C4-2B (cell line): ENCODE data around the gene SLC6A6.

Experiments used
- H3K27ac ChIP-seq: fragments of 450-650 bp; 2 replicates; pipeline ENCODE4 v1.5.1; 2017
- ZFX ChIP-seq: fragments of 450-650 bp; IDR thresholded peaks from 2 replicates; pipeline ENCODE4 v1.6.1; 2017
- TF ChIP-seq, protein P1 (sequence below): fragments of 450-650 bp; conservative IDR thresholded peaks from 2 replicates; pipeline ENCODE4 v1.5.1; 2017; ENCODE audit warnings: mild to moderate bottlenecking

The SLC6A6 gene

GRCh38 chr3:14374444-14374883 lies 27.9 kb upstream of the SLC6A6 start:
- no peak for TF ChIP-seq ZFX
- TF ChIP-seq, protein P1, sequence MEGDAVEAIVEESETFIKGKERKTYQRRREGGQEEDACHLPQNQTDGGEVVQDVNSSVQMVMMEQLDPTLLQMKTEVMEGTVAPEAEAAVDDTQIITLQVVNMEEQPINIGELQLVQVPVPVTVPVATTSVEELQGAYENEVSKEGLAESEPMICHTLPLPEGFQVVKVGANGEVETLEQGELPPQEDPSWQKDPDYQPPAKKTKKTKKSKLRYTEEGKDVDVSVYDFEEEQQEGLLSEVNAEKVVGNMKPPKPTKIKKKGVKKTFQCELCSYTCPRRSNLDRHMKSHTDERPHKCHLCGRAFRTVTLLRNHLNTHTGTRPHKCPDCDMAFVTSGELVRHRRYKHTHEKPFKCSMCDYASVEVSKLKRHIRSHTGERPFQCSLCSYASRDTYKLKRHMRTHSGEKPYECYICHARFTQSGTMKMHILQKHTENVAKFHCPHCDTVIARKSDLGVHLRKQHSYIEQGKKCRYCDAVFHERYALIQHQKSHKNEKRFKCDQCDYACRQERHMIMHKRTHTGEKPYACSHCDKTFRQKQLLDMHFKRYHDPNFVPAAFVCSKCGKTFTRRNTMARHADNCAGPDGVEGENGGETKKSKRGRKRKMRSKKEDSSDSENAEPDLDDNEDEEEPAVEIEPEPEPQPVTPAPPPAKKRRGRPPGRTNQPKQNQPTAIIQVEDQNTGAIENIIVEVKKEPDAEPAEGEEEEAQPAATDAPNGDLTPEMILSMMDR = no peak
- H3K27ac ChIP-seq = no peak overlapping the region

DNA sequence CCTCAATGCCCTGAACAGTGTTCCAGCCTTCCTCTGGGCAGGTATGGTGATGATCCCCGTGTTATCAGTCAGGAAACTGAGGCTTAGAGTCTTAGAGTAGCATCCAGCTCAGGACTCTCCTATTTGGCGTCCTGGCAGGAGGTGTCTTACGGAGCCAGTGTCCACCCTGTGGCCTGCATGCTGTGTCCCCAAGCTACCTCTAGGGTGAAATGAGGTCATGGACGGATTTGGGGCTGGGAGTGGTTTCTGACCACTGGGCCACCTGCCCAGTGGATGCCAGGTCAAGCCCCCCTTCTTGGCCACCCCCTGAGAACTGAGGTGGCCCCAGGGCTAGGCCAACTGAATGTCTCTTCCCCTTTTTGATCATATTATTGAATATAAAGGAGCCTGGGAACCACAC lies 27.2 kb upstream of the SLC6A6 start:
- no peak for TF ChIP-seq ZFX
- TF ChIP-seq, protein P1 = no peak
- H3K27ac ChIP-seq = no peak overlapping the region

- TF ChIP-seq, protein P1 = no peak
- TF ChIP-seq ZFX = no peak
- no peak overlapping the region for H3K27ac ChIP-seq
These were observed 25.9 kb upstream of the SLC6A6 start for GRCh38 chr3:14376348-14377043.

DNA sequence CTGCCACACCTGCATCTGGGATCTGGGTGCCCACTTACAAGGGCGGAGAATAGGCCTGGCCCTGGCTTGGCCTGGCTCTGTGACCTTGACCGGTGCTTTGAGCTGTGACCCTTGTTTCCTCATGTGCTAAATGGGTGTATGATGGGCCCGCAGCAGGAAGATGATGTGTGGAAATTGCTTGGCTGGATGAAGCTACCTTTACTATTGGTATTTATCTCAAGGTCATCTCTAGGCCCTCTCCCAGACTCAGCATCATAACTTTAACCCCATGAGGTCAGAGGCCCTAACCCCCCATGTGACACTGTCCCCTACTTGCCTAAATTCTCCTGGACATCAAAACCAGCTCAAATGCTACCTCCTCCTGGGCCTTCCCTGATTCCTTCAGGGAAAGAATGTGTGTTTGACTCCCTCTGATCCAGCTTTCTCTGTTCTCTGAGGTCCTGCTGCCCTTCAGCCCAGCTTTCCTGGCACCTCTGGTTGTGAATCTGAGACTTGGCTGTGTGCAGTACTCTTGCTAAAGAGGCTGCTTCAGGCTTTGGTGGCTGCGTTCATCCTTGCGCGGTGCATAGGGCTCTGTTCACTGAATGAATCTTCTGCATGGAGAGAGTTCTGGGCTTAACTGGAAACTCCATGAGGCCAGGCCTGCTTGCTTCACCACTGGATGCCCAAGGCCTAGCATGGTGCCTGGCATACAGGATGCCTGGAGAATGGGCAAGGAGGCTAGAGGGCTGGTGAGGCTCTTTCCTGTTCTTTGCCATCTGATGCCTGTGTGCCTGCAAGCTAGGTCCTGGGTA lies 25.2 kb upstream of the SLC6A6 start:
- no peak overlapping the region for H3K27ac ChIP-seq
- TF ChIP-seq, protein P1 = no peak
- no peak for TF ChIP-seq ZFX

DNA sequence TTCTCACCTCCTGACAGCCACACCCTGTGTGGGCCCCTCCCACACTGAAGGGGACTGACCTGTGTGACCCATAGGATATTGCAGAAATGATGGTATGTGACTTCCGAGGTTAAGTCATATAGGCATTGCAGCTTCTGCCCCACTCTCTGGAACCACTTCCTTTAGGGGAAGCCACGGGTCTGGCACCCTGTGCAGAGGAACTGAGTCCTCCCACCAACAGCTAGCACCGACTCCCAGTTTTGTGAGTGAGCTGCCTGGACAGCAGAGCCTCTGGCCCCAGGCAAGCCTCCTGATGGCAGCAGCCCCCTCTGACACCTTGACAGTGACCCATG lies 24.6 kb upstream of the SLC6A6 start:
- no peak overlapping the region for H3K27ac ChIP-seq
- TF ChIP-seq, protein P1 = no peak
- no peak for TF ChIP-seq ZFX

DNA sequence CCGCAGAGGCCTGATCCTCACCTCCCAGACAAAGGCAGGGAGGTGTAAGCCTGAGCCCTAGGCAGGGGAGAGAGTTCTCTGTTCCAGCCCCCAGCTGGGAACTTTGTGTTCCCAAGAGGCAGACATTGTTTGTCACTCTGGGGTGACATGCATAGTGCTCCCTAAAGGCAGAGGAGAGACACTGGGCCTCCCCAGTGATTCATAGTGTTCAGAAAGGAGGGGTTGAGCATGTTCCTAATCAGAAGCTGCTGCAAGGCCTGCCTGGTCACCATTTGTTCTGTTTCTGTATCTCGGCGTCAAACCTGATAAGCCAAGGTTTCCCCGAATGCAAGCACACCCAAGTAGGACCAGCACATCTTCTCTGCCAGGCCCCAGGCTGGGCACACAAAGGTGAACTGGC lies 24.0 kb upstream of the SLC6A6 start:
- no peak overlapping the region for H3K27ac ChIP-seq
- TF ChIP-seq, protein P1 = no peak
- no peak for TF ChIP-seq ZFX

DNA sequence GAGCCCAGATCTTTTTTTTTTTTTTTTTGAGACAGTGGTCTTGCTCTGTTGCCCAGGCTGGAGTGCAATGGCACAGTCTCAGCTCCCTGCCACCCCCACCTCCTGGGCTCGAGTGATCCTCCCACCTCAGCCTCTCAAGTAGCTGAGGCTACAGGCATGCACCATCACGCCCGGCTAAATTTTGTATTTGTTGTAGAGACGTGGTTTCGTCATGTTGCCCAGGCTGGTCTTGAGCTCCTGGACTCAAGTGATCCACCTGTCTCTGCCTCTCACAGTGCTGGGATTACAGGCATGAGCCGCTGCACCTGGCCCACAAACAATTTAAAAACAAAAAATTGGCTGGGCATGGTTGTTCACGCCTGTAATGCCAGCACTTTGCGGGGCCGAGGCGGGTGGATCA lies 22.6 kb upstream of the SLC6A6 start:
- no peak overlapping the region for H3K27ac ChIP-seq
- no peak for TF ChIP-seq ZFX
- TF ChIP-seq, protein P1 = no peak
